H9 (cell line): ENCODE data around the gene UBE2D2. TPM values are rescaled to one million over a fixed set of nuclear protein-coding genes. Genes with fewer than 3 reads are reported as not detected.
"Not testable (repeated sequence)": the region's sequence is repeated elsewhere in the genome, so short reads cannot be mapped to it uniquely, and the experiment has no call there.

ENCODE experiments used
- DNase-seq: peaks from one replicate; pipeline ENCODE4 v3.0.0-alpha.2; 2017
- H2AFZ ChIP-seq: one replicate; pipeline ENCODE4 v1.6.1; 2013; ENCODE audit warnings: mild to moderate bottlenecking, low read length, control low read depth, moderate library complexity
- H2AK5ac ChIP-seq: 2 replicates; pipeline ENCODE4 v1.6.1; 2013; ENCODE audit warnings: low read length, control low read depth, mixed read lengths; ENCODE audit not compliant: insufficient read length
- H2BK120ac ChIP-seq: one replicate; pipeline ENCODE4 v1.6.1; 2013; ENCODE audit warnings: low read depth, mild to moderate bottlenecking, low read length, control low read depth, inconsistent platforms; ENCODE audit not compliant: poor library complexity, severe bottlenecking
- H2BK12ac ChIP-seq: 2 replicates; pipeline ENCODE4 v1.6.1; 2013; ENCODE audit warnings: low read length, control low read depth, mixed read lengths, low read depth; ENCODE audit not compliant: insufficient read length
- H2BK15ac ChIP-seq: 2 replicates; pipeline ENCODE4 v1.6.1; 2013; ENCODE audit warnings: low read depth, low read length, control low read depth
- H2BK20ac ChIP-seq: one replicate; pipeline ENCODE4 v1.6.1; 2013; ENCODE audit warnings: low read depth, mild to moderate bottlenecking, low read length, control low read depth, inconsistent platforms; ENCODE audit not compliant: poor library complexity, severe bottlenecking
- H2BK5ac ChIP-seq: 2 replicates; pipeline ENCODE4 v1.6.1; 2013; ENCODE audit warnings: low read length, control low read depth, mixed read lengths; ENCODE audit not compliant: insufficient read length
- H3K14ac ChIP-seq: 2 replicates; pipeline ENCODE4 v1.6.1; 2013; ENCODE audit warnings: low read length, control low read depth; ENCODE audit not compliant: insufficient read depth
- H3K18ac ChIP-seq: 2 replicates; pipeline ENCODE4 v1.6.1; 2013; ENCODE audit warnings: low read depth, mild to moderate bottlenecking, mixed read lengths, low read length, control low read depth; ENCODE audit not compliant: insufficient read length
- H3K23ac ChIP-seq: 2 replicates; pipeline ENCODE4 v1.6.1; 2013; ENCODE audit warnings: low read length, control low read depth, mixed read lengths, low read depth; ENCODE audit not compliant: insufficient read length
- H3K23me2 ChIP-seq: 2 replicates; pipeline ENCODE4 v1.6.1; 2013; ENCODE audit warnings: low read depth, mild to moderate bottlenecking, mixed read lengths, low read length, control low read depth; ENCODE audit not compliant: insufficient read length, poor library complexity, severe bottlenecking
- H3K27ac ChIP-seq: 2 replicates; pipeline ENCODE4 v1.5.1; 2013; ENCODE audit warnings: low read length, control low read depth, mixed read lengths, low read depth; ENCODE audit not compliant: insufficient read length
- H3K27me3 ChIP-seq: 2 replicates; pipeline ENCODE4 v1.6.1; 2013; ENCODE audit warnings: low read length, control low read depth, inconsistent platforms; ENCODE audit not compliant: insufficient read depth
- H3K4ac ChIP-seq: 2 replicates; pipeline ENCODE4 v1.6.1; 2013; ENCODE audit warnings: low read depth, mild to moderate bottlenecking, control low read depth, inconsistent platforms, low read length, moderate library complexity
- H3K4me1 ChIP-seq: 2 replicates; pipeline ENCODE4 v1.6.1; 2013; ENCODE audit warnings: low read length, control low read depth, inconsistent platforms; ENCODE audit not compliant: insufficient read depth
- H3K4me2 ChIP-seq: 2 replicates; pipeline ENCODE4 v1.6.1; 2013; ENCODE audit warnings: low read length, control low read depth, mixed read lengths; ENCODE audit not compliant: insufficient read length, insufficient read depth
- H3K56ac ChIP-seq: 2 replicates; pipeline ENCODE4 v1.6.1; 2013; ENCODE audit warnings: low read depth, mild to moderate bottlenecking, mixed read lengths, low read length, control low read depth; ENCODE audit not compliant: insufficient read length
- H3K79me1 ChIP-seq: 2 replicates; pipeline ENCODE4 v1.6.1; 2013; ENCODE audit warnings: low read depth, mild to moderate bottlenecking, moderate library complexity, low read length, control low read depth, inconsistent platforms; ENCODE audit not compliant: insufficient read depth, poor library complexity, severe bottlenecking
- H3K79me2 ChIP-seq: 2 replicates; pipeline ENCODE4 v1.6.1; 2013; ENCODE audit warnings: low read length, control low read depth, inconsistent platforms; ENCODE audit not compliant: insufficient read depth
- H3K9ac ChIP-seq: 2 replicates; pipeline ENCODE4 v1.6.1; 2013; ENCODE audit warnings: low read length, control low read depth, mixed read lengths; ENCODE audit not compliant: insufficient read length; ENCODE audit errors: extremely low read depth
- H3K9me3 ChIP-seq: one replicate; pipeline ENCODE4 v1.6.1; 2013; ENCODE audit warnings: low read depth, low read length, inconsistent platforms; ENCODE audit not compliant: control insufficient read depth
- H3T11ph ChIP-seq: one replicate; pipeline ENCODE4 v1.6.1; 2013; ENCODE audit warnings: mild to moderate bottlenecking, low read length, control low read depth, inconsistent platforms
- H4K20me1 ChIP-seq: one replicate; pipeline ENCODE4 v1.6.1; 2013; ENCODE audit not compliant: control insufficient read depth, insufficient read length, insufficient read depth
- H4K5ac ChIP-seq: 2 replicates; pipeline ENCODE4 v1.6.1; 2013; ENCODE audit warnings: low read depth, mild to moderate bottlenecking, mixed read lengths, low read length, control low read depth; ENCODE audit not compliant: insufficient read length
- H4K8ac ChIP-seq: replicated peaks from 2 replicates; pipeline ENCODE4 v1.6.1; 2013; ENCODE audit warnings: low read length, control low read depth, mixed read lengths, low read depth; ENCODE audit not compliant: insufficient read length
- H4K91ac ChIP-seq: 2 replicates; pipeline ENCODE4 v1.6.1; 2013; ENCODE audit warnings: low read depth, mild to moderate bottlenecking, moderate library complexity, mixed read lengths, low read length, control low read depth; ENCODE audit not compliant: insufficient read length
- H3K27ac Mint-ChIP-seq, 3 experiments: 2 replicates in 2 of 3; 3 replicates in 1 of 3; pipeline ENCODE4 v1.8.0; 2020 to 2021; ENCODE audit warnings: mixed read lengths in 3 of 3, mild to moderate bottlenecking in 1 of 3, moderate library complexity in 1 of 3
- H3K27me3 Mint-ChIP-seq: 2 replicates; pipeline ENCODE4 v1.8.0; 2021; ENCODE audit warnings: low read depth, mild to moderate bottlenecking, moderate library complexity, mixed read lengths
- H3K36me3 Mint-ChIP-seq, 3 experiments: 2 replicates in 2 of 3; 3 replicates in 1 of 3; pipeline ENCODE4 v1.8.0; 2020 to 2021; ENCODE audit warnings: low read depth in 3 of 3, mixed read lengths in 3 of 3; ENCODE audit not compliant: insufficient read depth in 1 of 3
- H3K4me1 Mint-ChIP-seq, 2 experiments: 2 replicates each; pipeline ENCODE4 v1.8.0; 2020; ENCODE audit warnings: mixed read lengths in 2 of 2
- H3K4me3 Mint-ChIP-seq, 2 experiments: 2 replicates in 1 of 2; 3 replicates in 1 of 2; pipeline ENCODE4 v1.8.0; 2020 to 2021; ENCODE audit warnings: mild to moderate bottlenecking in 2 of 2, mixed read lengths in 2 of 2, moderate library complexity in 1 of 2
- H3K9me3 Mint-ChIP-seq, 2 experiments: 2 replicates in 1 of 2; 3 replicates in 1 of 2; pipeline ENCODE4 v1.8.0; 2020; ENCODE audit warnings: mild to moderate bottlenecking in 2 of 2, mixed read lengths in 2 of 2, moderate library complexity in 1 of 2
- WGBS: extraction: QIAGEN DNeasy Blood & Tissue Kit; methylation state at CpG from one replicate; pipeline ENCODE4 v1.1.7; 2013; ENCODE audit warnings: missing lambda C conversion rate, low lambda C conversion rate, mixed read lengths; ENCODE audit not compliant: insufficient read length; ENCODE audit errors: extremely low coverage; 5-methylcytosine and 5-hydroxymethylcytosine counted together
- total RNA-seq: library from RNA; stranded (reverse); gene quantifications from 2 replicates; pipeline ENCODE4 v1.2.1, GENCODE V29; 2021
- TF ChIP-seq, protein P1 (sequence below): fragments of 200-600 bp; sonication (generic); conservative IDR thresholded peaks from 3 replicates; pipeline ENCODE4 v1.8.0; 2021; ENCODE audit warnings: antibody characterized with exemption, mild to moderate bottlenecking

The UBE2D2 gene
- total RNA-seq, 1 experiment from 2014 or later = 236 TPM

DNA sequence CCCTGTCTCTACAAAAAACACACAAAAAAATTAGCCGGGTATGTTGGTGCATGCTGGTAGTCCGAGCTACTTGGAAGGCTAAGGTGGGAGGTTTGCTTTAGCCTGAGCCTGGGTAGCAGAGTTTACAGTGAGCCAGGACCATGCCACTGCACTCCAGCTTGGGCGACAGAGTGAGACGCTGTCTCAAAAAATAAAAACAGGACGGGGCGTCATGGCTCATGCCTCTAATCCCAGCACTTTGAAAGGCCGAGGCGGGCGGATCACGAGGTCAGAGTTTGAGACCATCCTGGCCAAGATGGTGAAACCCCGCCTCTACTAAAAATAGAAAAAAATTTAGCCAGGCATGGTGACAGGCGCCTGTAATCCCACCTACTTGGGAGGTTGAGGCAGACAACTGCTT, 40.3 kb downstream of the UBE2D2 start:
- Histone ChIP-seq H4K8ac (no peak overlapping the region), H3K79me2 (peaks cover 3% of the 10 kb centered on the region; the same call in 1 of the 2 replicates), H3K4me1 (no peaks in the 10 kb centered on the region), H3K27me3 (no peaks in the 10 kb centered on the region), H3K18ac (no peak overlapping the region), H2BK20ac (no peak overlapping the region), H4K5ac (no peak overlapping the region), H3K23me2 (no peaks in the 10 kb centered on the region), H3K14ac (no peak overlapping the region), H2BK12ac (no peak overlapping the region), H2BK120ac (no peak overlapping the region), H3K79me1 (peaks cover 18% of the 10 kb centered on the region), H3K9me3 (no peaks in the 10 kb centered on the region), H3K27ac (no peak overlapping the region), H2BK15ac (no peak overlapping the region), H3K23ac (no peak overlapping the region), H4K20me1 (no peaks in the 10 kb centered on the region), H3T11ph (no peak overlapping the region), H2BK5ac (no peak overlapping the region), H2AK5ac (no peak overlapping the region), H3K4ac (no peak overlapping the region), H4K91ac (no peak overlapping the region), H3K4me2 (no peak overlapping the region), H2AFZ (no peak overlapping the region), H3K9ac (no peak overlapping the region), H3K56ac (no peak overlapping the region)
- WGBS = no CpG with 5 or more reads among the region's 12 CpGs
- peaks cover 24 to 56% (median 47%) of the 10 kb centered on the region in 3 experiments for H3K36me3 Mint-ChIP-seq
- no peaks in the 10 kb centered on the region; a peak in 1 of 4 replicates for H3K4me1 Mint-ChIP-seq
- no peaks in the 10 kb centered on the region for H3K27me3 Mint-ChIP-seq
- no peak for DNase-seq
- no peaks in the 10 kb centered on the region for H3K9me3 Mint-ChIP-seq
- TF ChIP-seq, protein P1, sequence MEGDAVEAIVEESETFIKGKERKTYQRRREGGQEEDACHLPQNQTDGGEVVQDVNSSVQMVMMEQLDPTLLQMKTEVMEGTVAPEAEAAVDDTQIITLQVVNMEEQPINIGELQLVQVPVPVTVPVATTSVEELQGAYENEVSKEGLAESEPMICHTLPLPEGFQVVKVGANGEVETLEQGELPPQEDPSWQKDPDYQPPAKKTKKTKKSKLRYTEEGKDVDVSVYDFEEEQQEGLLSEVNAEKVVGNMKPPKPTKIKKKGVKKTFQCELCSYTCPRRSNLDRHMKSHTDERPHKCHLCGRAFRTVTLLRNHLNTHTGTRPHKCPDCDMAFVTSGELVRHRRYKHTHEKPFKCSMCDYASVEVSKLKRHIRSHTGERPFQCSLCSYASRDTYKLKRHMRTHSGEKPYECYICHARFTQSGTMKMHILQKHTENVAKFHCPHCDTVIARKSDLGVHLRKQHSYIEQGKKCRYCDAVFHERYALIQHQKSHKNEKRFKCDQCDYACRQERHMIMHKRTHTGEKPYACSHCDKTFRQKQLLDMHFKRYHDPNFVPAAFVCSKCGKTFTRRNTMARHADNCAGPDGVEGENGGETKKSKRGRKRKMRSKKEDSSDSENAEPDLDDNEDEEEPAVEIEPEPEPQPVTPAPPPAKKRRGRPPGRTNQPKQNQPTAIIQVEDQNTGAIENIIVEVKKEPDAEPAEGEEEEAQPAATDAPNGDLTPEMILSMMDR = no peak
- no peak overlapping the region for H3K4me3 Mint-ChIP-seq
- no peak overlapping the region; a peak in 1 of 7 replicates for H3K27ac Mint-ChIP-seq

DNA sequence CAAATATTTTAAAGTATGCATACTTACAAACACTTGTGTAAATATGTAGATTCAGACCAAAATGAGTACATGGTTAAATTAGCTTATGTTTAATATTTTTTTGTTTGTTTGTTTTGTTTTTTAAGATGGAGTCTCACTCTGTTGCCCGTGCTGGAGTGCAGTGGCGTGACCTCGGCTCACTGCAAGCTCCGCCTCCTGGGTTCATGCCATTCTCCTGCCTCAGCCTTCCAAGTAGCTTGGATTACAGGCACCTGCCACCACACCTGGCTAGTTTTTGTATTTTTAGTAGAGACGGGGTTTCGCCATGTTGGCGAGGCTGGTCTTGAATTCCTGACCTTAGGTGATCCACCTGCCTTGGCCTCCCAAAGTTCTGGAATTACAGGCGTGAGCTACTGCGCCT, 40.8 kb downstream of the UBE2D2 start:
- H3K23me2 ChIP-seq, H3K14ac ChIP-seq, H3K18ac ChIP-seq, H3K4me3 Mint-ChIP-seq, H3K4me2 ChIP-seq, H4K91ac ChIP-seq, H3K4me1 Mint-ChIP-seq, H2BK15ac ChIP-seq, H3K27ac ChIP-seq, H3K27ac Mint-ChIP-seq, H3K79me2 ChIP-seq, H4K20me1 ChIP-seq, H3K23ac ChIP-seq, H2AK5ac ChIP-seq, H3K9me3 ChIP-seq, H4K8ac ChIP-seq, H2BK12ac ChIP-seq, H2BK5ac ChIP-seq, H4K5ac ChIP-seq, H2AFZ ChIP-seq, H3K4me1 ChIP-seq, H3K4ac ChIP-seq, H3K56ac ChIP-seq, H2BK20ac ChIP-seq, DNase-seq, H2BK120ac ChIP-seq, H3K27me3 Mint-ChIP-seq, H3K9ac ChIP-seq, H3K27me3 ChIP-seq, H3K9me3 Mint-ChIP-seq, H3T11ph ChIP-seq: not testable (repeated sequence)
- WGBS = no CpG with 5 or more reads among the region's 9 CpGs
- peaks cover 18% of the 10 kb centered on the region for H3K79me1 ChIP-seq
- H3K36me3 Mint-ChIP-seq = peaks cover 24 to 59% (median 47%) of the 10 kb centered on the region in 3 experiments
